Testis (tissue), 3 donors: ENCODE measurements around the gene NACC2. TPM values are rescaled to one million over a fixed set of nuclear protein-coding genes. Genes with fewer than 3 reads are reported as not detected.
"Not testable (repeated sequence)": the region's sequence is repeated elsewhere in the genome, so short reads cannot be mapped to it uniquely, and the experiment has no call there.

Experiments
- DNase-seq: peaks from one replicate; pipeline ENCODE4 v3.0.0-alpha.2; 2019
- H3K27ac ChIP-seq, 2 donors: fragments of 200-600 bp; sonication (generic); one replicate each; pipeline ENCODE4 v1.5.1; 2019
- H3K27me3 ChIP-seq: fragments of 200-600 bp; sonication (generic); one replicate; pipeline ENCODE4 v1.5.1; 2019
- H3K36me3 ChIP-seq: fragments of 200-600 bp; sonication (generic); one replicate; pipeline ENCODE4 v1.5.1; 2017; ENCODE audit warnings: low read depth; ENCODE audit errors: missing control alignments
- H3K4me1 ChIP-seq: fragments of 200-600 bp; sonication (generic); one replicate; pipeline ENCODE4 v1.5.1; 2019
- H3K4me3 ChIP-seq, 2 donors: fragments of 200-600 bp; sonication (generic); one replicate each; pipeline ENCODE4 v1.5.1; 2017 to 2019
- H3K9me3 ChIP-seq: fragments of 200-600 bp; sonication (generic); one replicate; pipeline ENCODE4 v1.5.1; 2017
- POLR2A ChIP-seq: fragments of 450-650 bp; IDR thresholded peaks from one replicate; pipeline ENCODE4 v1.6.1; 2017; ENCODE audit warnings: antibody characterized with exemption, mild to moderate bottlenecking, moderate library complexity
- WGBS, 2 donors: methylation state at CpG; one replicate each; pipeline ENCODE4 v1.1.5; 2018; 5-methylcytosine and 5-hydroxymethylcytosine counted together
- intact Hi-C: fragments of 100-400 bp; cut with DNase I; formaldehyde crosslinking; loops from one replicate; pipeline ENCODE4 v1.15.1; 2023; ENCODE audit warnings: low total_unique reads
- polyA plus RNA-seq: library from polyadenylated mRNA; stranded (reverse); fragments of 350-450 nt; fragmentation: Illumina TruSeq; extraction: RNeasy Lipid Tissue Mini Kit (QIAGEN cat#74804); gene quantifications from one replicate; pipeline ENCODE4 v1.2.3, GENCODE V29; 2014; ENCODE audit warnings: low read depth, low replicate concordance; ENCODE audit not compliant: insufficient read depth
- total RNA-seq, 2 donors: library from RNA; depleted of rRNA; stranded (reverse); fragments of >200 nt; gene quantifications; one replicate each; pipeline ENCODE4 v1.2.3, GENCODE V29; 2016
- TF ChIP-seq, protein P1 (sequence below), 3 experiments: fragments of 450-650 bp in 2 of 3; fragments of 200-600 bp in 1 of 3; sonication (generic) in 1 of 3; IDR thresholded peaks; one replicate each; pipeline ENCODE4 v1.5.1; 2016 to 2019; ENCODE audit warnings: antibody characterized with exemption in 3 of 3, mild to moderate bottlenecking in 2 of 3, moderate library complexity in 1 of 3

NACC2 gene
- total and polyA plus RNA-seq, 3 donors from 2014 or later: 29.3 to 49.7 (median 49.5) TPM

DNA sequence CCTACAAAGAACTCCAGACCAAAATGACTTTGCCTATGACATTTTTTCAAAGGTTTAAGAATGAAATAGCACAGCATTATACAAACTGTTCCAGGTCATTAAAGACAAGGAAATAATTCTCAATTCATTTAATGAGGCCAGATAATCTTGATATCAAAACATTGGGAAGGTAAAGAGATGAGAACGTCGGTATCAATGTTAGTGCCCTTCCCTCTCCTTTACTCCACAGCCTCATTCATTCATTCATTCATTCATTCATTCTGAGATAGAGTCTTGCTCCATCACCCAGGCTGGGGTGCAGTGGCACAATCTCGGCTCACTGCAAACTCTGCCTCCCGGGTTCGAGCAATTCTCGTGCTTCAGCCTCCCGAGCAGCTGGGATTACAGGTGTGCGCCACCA, 64.0 kb downstream of the NACC2 start:
- Histone ChIP-seq H3K27me3 (no peaks in the 10 kb centered on the region), H3K9me3 (no peaks in the 10 kb centered on the region), H3K4me1 (peaks cover 14% of the 10 kb centered on the region), H3K27ac (no peak overlapping the region), H3K4me3 (no peak overlapping the region), H3K36me3 (no peaks in the 10 kb centered on the region)
- TF ChIP-seq POLR2A: no peak
- TF ChIP-seq, protein P1, sequence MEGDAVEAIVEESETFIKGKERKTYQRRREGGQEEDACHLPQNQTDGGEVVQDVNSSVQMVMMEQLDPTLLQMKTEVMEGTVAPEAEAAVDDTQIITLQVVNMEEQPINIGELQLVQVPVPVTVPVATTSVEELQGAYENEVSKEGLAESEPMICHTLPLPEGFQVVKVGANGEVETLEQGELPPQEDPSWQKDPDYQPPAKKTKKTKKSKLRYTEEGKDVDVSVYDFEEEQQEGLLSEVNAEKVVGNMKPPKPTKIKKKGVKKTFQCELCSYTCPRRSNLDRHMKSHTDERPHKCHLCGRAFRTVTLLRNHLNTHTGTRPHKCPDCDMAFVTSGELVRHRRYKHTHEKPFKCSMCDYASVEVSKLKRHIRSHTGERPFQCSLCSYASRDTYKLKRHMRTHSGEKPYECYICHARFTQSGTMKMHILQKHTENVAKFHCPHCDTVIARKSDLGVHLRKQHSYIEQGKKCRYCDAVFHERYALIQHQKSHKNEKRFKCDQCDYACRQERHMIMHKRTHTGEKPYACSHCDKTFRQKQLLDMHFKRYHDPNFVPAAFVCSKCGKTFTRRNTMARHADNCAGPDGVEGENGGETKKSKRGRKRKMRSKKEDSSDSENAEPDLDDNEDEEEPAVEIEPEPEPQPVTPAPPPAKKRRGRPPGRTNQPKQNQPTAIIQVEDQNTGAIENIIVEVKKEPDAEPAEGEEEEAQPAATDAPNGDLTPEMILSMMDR (IDR thresholded peaks at IDR 0.05): no peak
- 90 to 97% methylated on average over 8 of the region's 8 CpGs for WGBS, 2 donors
- intact Hi-C loops: no loop called here
- no peak for DNase-seq

DNA sequence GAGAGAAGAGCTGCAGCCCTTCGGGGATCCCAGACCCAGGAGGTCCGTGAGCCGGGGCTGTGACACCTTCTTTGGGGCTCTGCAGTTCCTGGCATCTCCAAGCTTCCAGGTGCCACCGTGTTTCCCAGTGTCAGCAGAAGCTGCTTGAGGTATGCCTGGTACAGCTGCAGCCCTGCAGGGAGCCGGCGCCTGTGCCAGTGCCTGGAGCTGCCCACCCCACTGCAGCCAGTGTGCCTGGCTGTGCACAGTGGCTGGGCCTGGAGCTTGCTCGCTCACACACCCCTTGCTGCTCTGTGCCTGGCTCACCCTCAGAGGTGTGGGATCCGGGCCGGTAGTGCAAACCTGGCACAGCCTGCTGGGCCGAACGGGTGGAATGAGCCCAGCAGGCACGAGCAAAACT, 65.5 kb downstream of the NACC2 start:
- peaks cover 24% of the 10 kb centered on the region for H3K4me1 ChIP-seq
- no peaks in the 10 kb centered on the region for H3K36me3 ChIP-seq
- DNase-seq: no peak
- intact Hi-C loops: no loop called here
- H3K27ac ChIP-seq: no peak overlapping the region
- H3K9me3 ChIP-seq: no peaks in the 10 kb centered on the region
- WGBS, 2 donors: 94 to 97% methylated on average over 7 to 11 of the region's 12 CpGs
- no peak for TF ChIP-seq POLR2A
- TF ChIP-seq, protein P1 (IDR thresholded peaks at IDR 0.05): no peak
- H3K4me3 ChIP-seq: no peak overlapping the region
- H3K27me3 ChIP-seq: no peaks in the 10 kb centered on the region

DNA sequence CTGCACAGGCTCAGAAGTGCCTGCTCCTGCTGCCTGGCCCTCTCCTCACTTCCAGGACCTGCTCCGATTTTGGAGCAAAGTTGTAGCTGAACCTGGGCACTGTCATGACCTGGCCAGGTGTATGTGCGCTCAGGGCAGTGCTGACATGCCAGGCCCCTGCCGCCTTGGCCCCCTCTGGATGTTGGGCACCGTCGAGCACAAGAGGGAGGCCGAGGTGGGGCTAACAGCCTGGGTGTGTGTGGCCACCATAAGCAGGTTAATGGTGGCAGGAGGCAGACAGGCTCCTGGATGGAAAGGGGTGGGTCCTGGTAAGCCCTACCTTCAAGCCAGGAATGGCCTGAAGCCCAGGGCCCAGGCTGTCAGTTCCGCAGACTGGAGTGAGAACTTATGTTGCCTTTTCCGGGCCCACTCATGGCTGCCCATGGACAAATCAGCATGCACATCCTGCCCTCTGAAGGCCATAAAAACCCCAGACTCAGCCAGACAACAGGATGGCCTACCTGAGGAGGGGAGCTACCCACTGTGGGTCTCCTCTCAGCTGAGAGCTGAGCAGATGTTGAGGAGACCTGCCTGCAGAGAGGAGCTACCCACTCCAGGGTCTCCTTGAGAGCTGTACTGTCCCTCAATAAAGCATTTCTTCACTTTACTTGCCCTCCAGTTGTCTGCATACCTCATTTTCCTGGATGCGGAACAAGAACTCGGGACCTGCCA, 66.2 kb downstream of the NACC2 start:
- DNase-seq: no peak
- Histone ChIP-seq H3K27me3 (no peaks in the 10 kb centered on the region), H3K27ac (no peak overlapping the region), H3K9me3 (no peaks in the 10 kb centered on the region), H3K4me1 (peaks cover 24% of the 10 kb centered on the region), H3K36me3 (no peaks in the 10 kb centered on the region), H3K4me3 (no peak overlapping the region)
- no peak for TF ChIP-seq POLR2A
- TF ChIP-seq, protein P1 (IDR thresholded peaks at IDR 0.05): no peak
- intact Hi-C loops: no loop called here
- 96 to 97% methylated on average over 2 to 6 of the region's 10 CpGs for WGBS, 2 donors

DNA sequence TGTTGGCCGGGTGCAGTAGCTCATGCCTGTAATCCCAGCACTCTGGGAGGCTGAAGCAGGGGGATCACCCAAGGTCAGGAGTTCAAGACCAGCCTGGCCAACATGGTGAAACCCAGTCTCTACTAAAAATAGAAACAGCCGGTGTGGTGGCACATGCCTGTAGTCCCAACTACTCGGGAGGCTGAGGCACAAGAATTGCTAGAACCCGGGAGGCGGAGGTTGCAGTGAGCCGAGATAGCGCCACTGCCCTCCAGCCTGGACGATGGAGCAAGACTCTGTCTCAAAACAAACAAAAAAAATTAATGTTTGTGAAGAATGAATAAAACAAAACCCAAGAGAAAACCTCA, 68.2 kb downstream of the NACC2 start:
- DNase-seq, intact Hi-C loops, H3K4me3 ChIP-seq, H3K27me3 ChIP-seq, H3K9me3 ChIP-seq, H3K36me3 ChIP-seq, H3K27ac ChIP-seq: not testable (repeated sequence)
- WGBS, 2 donors: 88 to 92% methylated on average over 8 of the region's 8 CpGs
- peaks cover 16% of the 10 kb centered on the region for H3K4me1 ChIP-seq

DNA sequence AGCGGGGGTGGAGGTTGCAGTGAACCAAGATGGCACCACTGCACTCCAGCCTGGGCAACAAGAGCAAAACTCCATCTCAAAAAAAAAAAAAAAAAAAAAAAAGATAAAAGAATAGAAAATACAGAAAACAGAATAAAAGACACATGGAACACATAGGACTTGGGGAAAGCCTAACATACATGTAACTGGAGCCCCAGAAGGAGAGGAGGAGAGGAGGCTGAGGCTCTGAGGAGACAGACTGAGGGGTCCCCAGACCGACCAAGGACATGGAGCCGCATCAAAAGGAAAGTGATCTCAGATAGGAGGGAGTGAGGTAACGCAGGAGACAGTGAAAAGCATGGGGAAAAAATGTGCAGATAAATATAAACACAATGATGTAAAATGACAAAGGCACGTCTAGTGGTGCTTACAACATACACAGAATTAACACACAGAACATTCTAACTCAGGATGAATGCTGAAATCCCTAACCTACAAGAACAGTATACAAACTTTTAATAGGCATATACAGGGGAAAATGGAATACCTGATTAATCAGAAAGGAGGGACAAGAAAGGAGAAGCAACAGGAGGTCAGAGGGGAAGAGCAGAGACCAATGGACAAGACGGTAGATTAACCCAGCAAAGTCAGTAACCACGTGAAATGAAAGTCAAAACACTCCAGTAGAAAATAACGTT, 68.7 kb downstream of the NACC2 start:
- WGBS, 2 donors: 86 to 92% methylated on average over 7 to 8 of the region's 8 CpGs
- no peak for DNase-seq

More for the DNA sequence above, 68.7 kb downstream of the NACC2 start:
- Histone ChIP-seq H3K27me3 (no peaks in the 10 kb centered on the region), H3K36me3 (no peaks in the 10 kb centered on the region), H3K4me3 (no peak overlapping the region), H3K27ac (no peak overlapping the region), H3K4me1 (peaks cover 11% of the 10 kb centered on the region), H3K9me3 (no peaks in the 10 kb centered on the region)
- TF ChIP-seq POLR2A: no peak
- TF ChIP-seq, protein P1 (IDR thresholded peaks at IDR 0.05): no peak
- intact Hi-C loops: no loop called here
